ENCODE data around the gene IQCF2. TPM values are rescaled to one million over a fixed set of nuclear protein-coding genes. Genes with fewer than 3 reads are reported as not detected.

IQCF2 gene
- total RNA-seq, 3 donors from 2014 or later (not counting 1 experiment from before 2014, with no cell fraction given), result not detected

DNA sequence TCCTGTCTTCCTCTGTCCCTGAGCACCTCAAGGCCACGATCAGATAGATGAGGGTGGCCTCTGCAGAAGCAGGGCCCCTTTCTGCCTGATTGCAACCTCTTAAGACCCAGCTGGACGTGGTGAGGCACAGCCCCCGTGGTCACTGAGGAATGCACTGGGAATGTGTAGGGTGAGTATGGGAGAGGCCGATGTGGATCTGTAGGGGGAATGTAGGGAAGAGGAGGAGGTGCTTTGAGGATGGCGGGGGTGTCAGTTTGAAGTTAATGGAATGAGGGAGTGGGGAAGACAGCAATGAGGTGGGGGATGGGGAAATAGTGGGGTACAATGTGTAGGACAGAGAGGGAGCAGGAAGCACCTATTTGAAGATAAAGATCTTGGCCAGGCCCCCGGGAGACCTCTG is 14.8 kb downstream of the IQCF2 start:
- Mint-ChIP-seq H3K27me3 (ENCODE audit: low read depth in 2 of 2) (peaks cover 20 to 22% of the 10 kb centered on the region in 2 donors), H3K4me1 (peaks cover 8 to 16% of the 10 kb centered on the region in 2 donors), H3K9me3 (no peaks in the 10 kb centered on the region), H3K4me3 (no peak overlapping the region), H3K36me3 (no peaks in the 10 kb centered on the region), H3K27ac (no peak overlapping the region)
- 65% methylated on average over 6 of the region's 6 CpGs for WGBS (ENCODE audit: insufficient coverage)
- ATAC-seq, result no peak
- intact Hi-C loops (cut with micrococcal nuclease), result no loop called here
- no peak for DNase-seq
- H3K4me1 ChIP-seq (ENCODE audit: control insufficient read depth, insufficient read depth, low read length), result no peaks in the 10 kb centered on the region
- no peak overlapping the region for H3K27ac ChIP-seq (ENCODE audit: low read length)
- H3K36me3 ChIP-seq (ENCODE audit: control insufficient read depth, insufficient read depth, low read length), result no peaks in the 10 kb centered on the region
- H3K9me3 ChIP-seq (ENCODE audit: control insufficient read depth, insufficient read depth, low read length), result no peaks in the 10 kb centered on the region
- no peak for TF ChIP-seq CTCF (IDR thresholded peaks at IDR 0.05)
- H3K27me3 ChIP-seq (ENCODE audit: control insufficient read depth, insufficient read depth, low read length), result peaks cover 2% of the 10 kb centered on the region
- H3K4me3 ChIP-seq (ENCODE audit: low read length), result no peak overlapping the region

GRCh38 chr3:51879937-51880336 is 18.5 kb downstream of the IQCF2 start:
- TF ChIP-seq CTCF (IDR thresholded peaks at IDR 0.05), result no peak
- Histone ChIP-seq H3K9me3 (ENCODE audit: control insufficient read depth, insufficient read depth, low read length) (no peaks in the 10 kb centered on the region), H3K4me3 (ENCODE audit: low read length) (no peak overlapping the region), H3K4me1 (ENCODE audit: control insufficient read depth, insufficient read depth, low read length) (no peaks in the 10 kb centered on the region), H3K27ac (ENCODE audit: low read length) (no peak overlapping the region), H3K36me3 (ENCODE audit: control insufficient read depth, insufficient read depth, low read length) (no peaks in the 10 kb centered on the region), H3K27me3 (ENCODE audit: control insufficient read depth, insufficient read depth, low read length) (peaks cover 4% of the 10 kb centered on the region)
- H3K27ac Mint-ChIP-seq, result no peak overlapping the region
- intact Hi-C loops (cut with micrococcal nuclease), result no loop called here
- H3K4me3 Mint-ChIP-seq, result no peak overlapping the region
- no peaks in the 10 kb centered on the region for H3K9me3 Mint-ChIP-seq
- ATAC-seq (no peak), DNase-seq (no peak)
- H3K36me3 Mint-ChIP-seq, result no peaks in the 10 kb centered on the region
- H3K4me1 Mint-ChIP-seq, result peaks cover 3 to 8% of the 10 kb centered on the region in 2 donors
- peaks cover 23 to 33% of the 10 kb centered on the region in 2 donors for H3K27me3 Mint-ChIP-seq (ENCODE audit: low read depth in 2 of 2)
- 60% methylated on average over 1 of the region's 2 CpGs for whole genome bisulfite sequencing (ENCODE audit: insufficient coverage)

DNA sequence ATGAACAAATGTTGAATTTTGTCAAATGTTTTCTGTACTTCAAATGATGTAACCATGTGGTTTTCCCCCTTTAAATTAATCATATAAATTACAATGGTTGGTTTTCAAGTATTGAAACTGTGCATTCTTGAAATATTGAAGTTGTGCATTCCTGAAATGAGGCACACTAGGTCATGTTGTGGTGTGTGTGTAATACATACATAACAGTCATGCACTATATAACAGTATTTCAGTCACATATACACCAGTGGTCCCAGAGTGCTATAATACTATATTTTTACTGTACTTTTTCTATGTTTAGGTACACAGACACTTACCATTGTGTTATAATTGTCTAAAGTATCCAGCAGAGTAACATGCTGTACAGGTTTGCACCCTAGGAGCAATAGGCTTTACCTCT is 25.0 kb downstream of the IQCF2 start:
- Mint-ChIP-seq H3K4me1 (peaks cover 0 to 3% of the 10 kb centered on the region in 2 donors), H3K27ac (no peak overlapping the region), H3K9me3 (no peaks in the 10 kb centered on the region), H3K4me3 (no peak overlapping the region), H3K36me3 (no peaks in the 10 kb centered on the region), H3K27me3 (ENCODE audit: low read depth in 2 of 2) (peaks cover 25 to 46% of the 10 kb centered on the region in 2 donors)
- H3K9me3 ChIP-seq (ENCODE audit: control insufficient read depth, insufficient read depth, low read length), result no peaks in the 10 kb centered on the region
- H3K27me3 ChIP-seq (ENCODE audit: control insufficient read depth, insufficient read depth, low read length), result peaks cover 6% of the 10 kb centered on the region
- no peak overlapping the region for H3K4me3 ChIP-seq (ENCODE audit: low read length)
- H3K27ac ChIP-seq (ENCODE audit: low read length), result no peak overlapping the region
- H3K4me1 ChIP-seq (ENCODE audit: control insufficient read depth, insufficient read depth, low read length), result no peaks in the 10 kb centered on the region
- no peak for DNase-seq
- intact Hi-C loops (cut with micrococcal nuclease), result no loop called here
- ATAC-seq, result no peak
- TF ChIP-seq CTCF (IDR thresholded peaks at IDR 0.05), result no peak
- no peaks in the 10 kb centered on the region for H3K36me3 ChIP-seq (ENCODE audit: control insufficient read depth, insufficient read depth, low read length)

- H3K27me3 ChIP-seq (ENCODE audit: control insufficient read depth, insufficient read depth, low read length), result peaks cover 4% of the 10 kb centered on the region
- H3K9me3 Mint-ChIP-seq, result no peaks in the 10 kb centered on the region
- H3K36me3 Mint-ChIP-seq, result no peaks in the 10 kb centered on the region
- no peak overlapping the region for H3K27ac Mint-ChIP-seq
- H3K27ac ChIP-seq (ENCODE audit: low read length), result no peak overlapping the region
- DNase-seq, result no peak
- peaks cover 30 to 45% of the 10 kb centered on the region in 2 donors for H3K27me3 Mint-ChIP-seq (ENCODE audit: low read depth in 2 of 2)
- no peak overlapping the region for H3K4me3 Mint-ChIP-seq
- peaks cover 5 to 11% of the 10 kb centered on the region in 2 donors for H3K4me1 Mint-ChIP-seq
- ATAC-seq, result no peak
- H3K4me3 ChIP-seq (ENCODE audit: low read length), result no peak overlapping the region
- no peaks in the 10 kb centered on the region for H3K36me3 ChIP-seq (ENCODE audit: control insufficient read depth, insufficient read depth, low read length)
- intact Hi-C loops (cut with micrococcal nuclease), result no loop called here
- no peaks in the 10 kb centered on the region for H3K4me1 ChIP-seq (ENCODE audit: control insufficient read depth, insufficient read depth, low read length)
- WGBS (ENCODE audit: insufficient coverage), result 94% methylated on average over 2 of the region's 2 CpGs
- TF ChIP-seq CTCF (IDR thresholded peaks at IDR 0.05), result no peak
- H3K9me3 ChIP-seq (ENCODE audit: control insufficient read depth, insufficient read depth, low read length), result no peaks in the 10 kb centered on the region
Observed at GRCh38 chr3:51887620-51888019, 26.2 kb downstream of the IQCF2 start.
